Astrocyte of the cerebellum (primary cell): ENCODE measurements around the gene SLC18A3.

ENCODE experiments used
- DNase-seq: peaks from one replicate; pipeline ENCODE4 v3.0.0-alpha.2; 2011; ENCODE audit warnings: low read depth
- H3K4me3 ChIP-seq: 2 replicates; pipeline ENCODE4 v1.5.1; 2011; ENCODE audit warnings: mild to moderate bottlenecking, low read depth, low read length, moderate library complexity
- in situ Hi-C: cut with HindIII; loops from 2 replicates; pipeline ENCODE4 v1.10.0; 2017; ENCODE audit warnings: low sequenced_read_pairs
- TF ChIP-seq, protein P1 (sequence below): IDR thresholded peaks from 2 replicates; pipeline ENCODE4 v1.5.1; 2012; ENCODE audit warnings: low read length, low read depth, moderate library complexity, mild to moderate bottlenecking; ENCODE audit errors: missing control alignments

SLC18A3 gene

DNA sequence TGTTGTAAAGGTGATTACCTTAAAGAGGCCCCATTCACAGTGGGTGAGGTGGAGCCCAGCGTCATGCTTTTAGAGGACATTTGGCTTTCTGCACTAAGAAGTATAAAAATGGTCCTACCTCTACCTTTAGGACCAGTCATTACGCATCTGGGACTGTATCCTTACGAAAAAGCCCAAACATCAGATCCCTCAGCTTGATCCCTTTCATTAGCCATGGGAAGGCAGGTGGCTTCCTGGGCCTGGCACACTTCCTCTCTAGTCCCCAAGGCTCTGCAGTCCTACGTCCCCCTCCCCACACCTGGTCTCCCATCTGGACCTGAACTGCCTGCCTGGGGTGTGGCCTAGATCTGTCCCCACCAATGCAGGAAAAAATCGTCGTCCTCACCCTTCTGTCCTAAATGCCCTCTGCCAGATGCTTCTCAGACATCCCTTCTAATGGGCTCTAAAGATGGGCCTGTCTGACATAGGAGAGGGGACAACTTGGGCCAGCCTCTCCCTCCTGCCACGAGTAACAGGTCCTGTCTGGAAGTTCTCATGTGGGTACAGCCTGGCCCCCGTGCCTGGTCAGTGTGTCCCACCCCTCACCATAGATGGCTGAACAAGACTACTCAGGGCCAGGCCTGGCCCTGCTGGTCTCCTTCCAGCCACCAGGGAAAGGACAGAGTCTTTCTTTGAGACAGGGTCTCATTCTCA, 11.8 kb upstream of the SLC18A3 start:
- no peak for DNase-seq
- no peak overlapping the region for H3K4me3 ChIP-seq
- TF ChIP-seq, protein P1, sequence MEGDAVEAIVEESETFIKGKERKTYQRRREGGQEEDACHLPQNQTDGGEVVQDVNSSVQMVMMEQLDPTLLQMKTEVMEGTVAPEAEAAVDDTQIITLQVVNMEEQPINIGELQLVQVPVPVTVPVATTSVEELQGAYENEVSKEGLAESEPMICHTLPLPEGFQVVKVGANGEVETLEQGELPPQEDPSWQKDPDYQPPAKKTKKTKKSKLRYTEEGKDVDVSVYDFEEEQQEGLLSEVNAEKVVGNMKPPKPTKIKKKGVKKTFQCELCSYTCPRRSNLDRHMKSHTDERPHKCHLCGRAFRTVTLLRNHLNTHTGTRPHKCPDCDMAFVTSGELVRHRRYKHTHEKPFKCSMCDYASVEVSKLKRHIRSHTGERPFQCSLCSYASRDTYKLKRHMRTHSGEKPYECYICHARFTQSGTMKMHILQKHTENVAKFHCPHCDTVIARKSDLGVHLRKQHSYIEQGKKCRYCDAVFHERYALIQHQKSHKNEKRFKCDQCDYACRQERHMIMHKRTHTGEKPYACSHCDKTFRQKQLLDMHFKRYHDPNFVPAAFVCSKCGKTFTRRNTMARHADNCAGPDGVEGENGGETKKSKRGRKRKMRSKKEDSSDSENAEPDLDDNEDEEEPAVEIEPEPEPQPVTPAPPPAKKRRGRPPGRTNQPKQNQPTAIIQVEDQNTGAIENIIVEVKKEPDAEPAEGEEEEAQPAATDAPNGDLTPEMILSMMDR = no peak
- in situ Hi-C loops = no loop called here

DNA sequence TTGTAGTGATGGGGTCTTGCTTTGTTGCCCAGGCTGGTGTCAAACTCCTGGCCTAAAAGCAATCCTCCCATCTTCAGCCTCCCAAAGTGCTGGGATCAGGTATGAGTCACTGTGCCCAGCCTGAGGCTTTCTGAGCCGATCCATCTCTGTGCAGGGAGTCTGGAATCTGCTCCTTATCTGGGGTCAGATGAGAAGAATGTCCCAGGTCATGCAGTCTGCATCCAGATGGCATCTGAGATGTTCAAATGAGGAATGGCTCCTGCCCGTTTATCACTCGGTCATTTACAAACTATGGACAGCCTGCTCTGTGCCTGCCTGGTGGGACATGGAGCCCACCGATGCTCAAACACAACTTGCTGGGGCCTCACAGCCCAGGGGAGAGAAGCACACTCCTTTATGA, 11.1 kb upstream of the SLC18A3 start:
- H3K4me3 ChIP-seq = no peak overlapping the region
- in situ Hi-C loops = no loop called here

GRCh38 chr10:49599546-49599945, 10.6 kb upstream of the SLC18A3 start:
- TF ChIP-seq, protein P1 = no peak
- H3K4me3 ChIP-seq = no peak overlapping the region
- in situ Hi-C loops = no loop called here
- DNase-seq = no peak

More for the DNA sequence above, 11.1 kb upstream of the SLC18A3 start:
- no peak for DNase-seq
- TF ChIP-seq, protein P1 = no peak

DNA sequence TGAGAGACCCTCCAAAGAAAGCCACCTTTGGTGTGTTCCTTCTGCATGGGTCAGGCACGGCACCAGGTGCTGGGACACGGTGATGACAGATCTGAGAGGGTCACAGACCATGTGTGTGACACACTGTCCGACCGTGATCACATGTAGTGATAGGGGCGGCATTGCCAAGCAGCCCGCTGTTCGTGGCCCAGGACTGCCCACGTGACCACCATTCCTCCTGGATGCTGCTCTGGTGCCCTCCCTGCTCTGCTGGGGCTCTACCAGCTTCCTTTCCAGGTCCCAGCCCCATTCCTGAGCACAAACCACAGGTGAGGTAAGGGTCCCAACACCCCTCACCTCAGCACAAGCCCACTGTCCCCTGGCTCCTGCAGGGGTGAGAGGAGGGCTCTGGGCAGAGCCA, 10.1 kb upstream of the SLC18A3 start:
- no peak for DNase-seq
- in situ Hi-C loops = no loop called here
- TF ChIP-seq, protein P1 = no peak
- H3K4me3 ChIP-seq = no peak overlapping the region

DNA sequence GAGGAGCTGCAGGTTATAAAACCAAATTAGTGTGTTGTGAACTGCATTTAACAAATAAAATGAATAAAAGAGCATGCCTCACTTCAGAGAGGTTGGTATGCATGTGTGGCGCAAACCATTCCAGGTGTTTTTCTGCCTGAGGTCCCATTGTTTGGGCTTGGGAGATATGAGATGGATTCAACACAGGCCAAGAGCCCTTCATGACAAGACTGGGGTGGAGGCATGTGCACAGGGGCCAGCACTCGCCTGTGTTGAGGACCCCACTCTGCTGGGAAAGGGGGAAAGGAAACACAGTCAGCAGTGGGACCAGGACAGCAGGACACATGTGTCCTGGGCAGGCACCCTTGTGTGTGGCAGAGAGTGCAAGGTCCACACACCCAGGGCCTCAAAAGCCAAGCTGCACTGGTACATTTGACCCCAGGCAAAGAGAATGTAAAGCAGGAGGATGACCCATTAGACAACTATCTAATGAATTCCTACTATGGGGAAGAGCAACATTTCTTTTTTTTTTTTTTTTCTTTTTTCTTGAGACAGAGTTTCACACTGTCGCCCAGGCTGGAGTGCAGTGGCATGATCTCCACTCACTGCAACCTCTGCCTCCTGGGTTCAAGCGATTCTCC, 9.2 kb upstream of the SLC18A3 start:
- TF ChIP-seq, protein P1 = no peak
- no peak overlapping the region for H3K4me3 ChIP-seq
- in situ Hi-C loops = no loop called here
- no peak for DNase-seq

- no peak overlapping the region for H3K4me3 ChIP-seq
- in situ Hi-C loops = no loop called here
- DNase-seq = no peak
- TF ChIP-seq, protein P1 = no peak
Observed at GRCh38 chr10:49601857-49602256, 8.3 kb upstream of the SLC18A3 start.
